Measurements from ENCODE around the gene TTC5.

GRCh38 chr14:20262642-20263128, 43.1 kb downstream of the TTC5 start:
- TF ChIP-seq CTCF (conservative IDR thresholded peaks at IDR 0.05 in 1 of 2, IDR thresholded peaks at IDR 0.05 in 1 of 2; ENCODE audit: low read depth in 1 of 2, low read length in 2 of 2) (no peak), EZH2 (IDR thresholded peaks at IDR 0.05; ENCODE audit: low read length, missing control alignments) (no peak)
